AG04450 (cell line): ENCODE results near the gene HOXA4. TPM values are rescaled to one million over a fixed set of nuclear protein-coding genes. Genes with fewer than 3 reads are reported as not detected.

Experiments
- CTCF ChIA-PET: fragments of 300-600, 350-600 bp; formaldehyde crosslinking; extraction: SDS; loops from one replicate; lab custom pipeline; 2022; ENCODE audit warnings: antibody characterized with exemption, inconsistent platforms; lab: Charles Lee
- POLR2A ChIA-PET: fragments of 350-600 bp; formaldehyde crosslinking; extraction: SDS; loops from one replicate; lab custom pipeline; 2021; ENCODE audit warnings: antibody characterized with exemption, inconsistent platforms; lab: Yijun Ruan, JAX
- DNase-seq: peaks from one replicate; pipeline ENCODE4 v3.0.0-alpha.2; 2011; ENCODE audit warnings: low read depth, low spot score
- H3K27ac ChIP-seq: one replicate; pipeline ENCODE4 v1.5.1; 2012; ENCODE audit warnings: low read depth, low read length, control low read depth
- H3K27me3 ChIP-seq: one replicate; pipeline ENCODE4 v1.6.0; 2012; ENCODE audit warnings: low read length; ENCODE audit not compliant: control insufficient read depth, insufficient read depth
- H3K4me3 ChIP-seq: 2 replicates; pipeline ENCODE4 v1.5.1; 2011; ENCODE audit warnings: mild to moderate bottlenecking, low read depth, low read length, control low read depth
- H3K9me3 ChIP-seq: 2 replicates; pipeline ENCODE4 v1.5.1; 2012; ENCODE audit warnings: low read length; ENCODE audit not compliant: control insufficient read depth, insufficient read depth
- polyA plus RNA-seq: library from polyadenylated mRNA; depleted of rRNA; stranded (reverse); fragments of >200 nt; gene quantifications from 2 replicates; pipeline ENCODE4 v1.2.3, GENCODE V29; 2011
- TF ChIP-seq, protein P1 (sequence below): IDR thresholded peaks from 2 replicates; pipeline ENCODE4 v1.5.1; 2011; ENCODE audit warnings: low read depth, low read length, control low read depth, inconsistent platforms

The HOXA4 gene
- polyA plus RNA-seq, 1 experiment: 5.8 TPM

DNA sequence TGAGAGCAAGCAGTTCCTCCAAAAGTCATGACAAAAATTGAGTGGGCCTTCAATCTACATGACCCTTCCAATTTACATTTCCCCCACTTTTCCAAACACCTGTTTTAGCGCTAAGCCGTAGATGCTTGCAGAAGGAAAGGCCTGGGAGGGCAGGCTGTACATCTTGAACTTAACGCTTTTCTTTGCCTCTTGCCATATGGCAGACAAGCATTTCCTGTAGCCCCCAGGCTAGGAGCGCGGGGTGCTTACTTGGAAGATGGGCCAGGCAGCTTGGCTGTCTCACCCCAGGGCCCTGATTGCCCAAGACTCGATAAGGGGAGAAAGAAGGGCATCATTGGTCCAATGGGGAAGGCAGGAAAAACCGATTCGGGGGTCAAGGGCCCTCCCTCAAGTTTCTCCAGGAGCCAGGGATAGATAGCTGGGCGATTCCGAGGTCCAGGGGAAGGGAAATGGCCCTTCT, 41.8 kb upstream of the HOXA4 start:
- peaks cover 91% of the 10 kb centered on the region for H3K27me3 ChIP-seq

DNA sequence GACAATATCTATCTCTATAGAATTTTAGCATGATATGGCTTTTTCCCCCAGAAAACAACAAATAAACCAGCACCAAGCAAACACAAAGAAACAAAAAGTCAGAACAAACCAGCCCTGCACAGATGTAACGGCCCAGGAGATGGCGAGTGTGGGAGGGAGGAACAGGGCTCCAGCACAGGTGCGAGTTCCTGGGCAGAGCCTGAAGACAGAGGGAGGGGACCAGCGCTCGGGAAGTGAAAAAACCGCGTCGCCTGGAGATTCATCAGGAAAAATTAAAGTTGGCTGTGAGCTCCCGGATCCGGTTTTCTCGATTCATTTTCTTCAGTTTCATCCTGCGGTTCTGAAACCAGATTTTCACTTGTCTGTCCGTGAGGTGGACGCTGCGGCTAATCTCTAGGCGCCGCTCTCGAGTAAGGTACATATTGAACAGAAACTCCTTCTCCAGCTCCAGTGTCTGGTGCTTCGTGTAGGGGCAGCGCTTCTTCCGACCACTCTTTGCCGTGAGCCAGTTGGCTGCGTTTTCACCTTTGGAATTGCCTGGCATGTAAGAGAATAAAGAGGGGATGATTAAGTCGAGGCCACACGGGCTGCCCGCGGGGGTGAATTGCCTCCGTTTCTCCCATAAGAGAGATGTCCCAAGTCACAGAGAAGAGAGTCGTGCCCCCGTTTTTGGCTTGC, 41.2 kb upstream of the HOXA4 start:
- Histone ChIP-seq H3K9me3 (peaks cover 20% of the 10 kb centered on the region; the same call in 1 of the 2 replicates), H3K27ac (no peak overlapping the region), H3K27me3 (peaks cover 91% of the 10 kb centered on the region), H3K4me3 (no peak overlapping the region)
- TF ChIP-seq, protein P1, sequence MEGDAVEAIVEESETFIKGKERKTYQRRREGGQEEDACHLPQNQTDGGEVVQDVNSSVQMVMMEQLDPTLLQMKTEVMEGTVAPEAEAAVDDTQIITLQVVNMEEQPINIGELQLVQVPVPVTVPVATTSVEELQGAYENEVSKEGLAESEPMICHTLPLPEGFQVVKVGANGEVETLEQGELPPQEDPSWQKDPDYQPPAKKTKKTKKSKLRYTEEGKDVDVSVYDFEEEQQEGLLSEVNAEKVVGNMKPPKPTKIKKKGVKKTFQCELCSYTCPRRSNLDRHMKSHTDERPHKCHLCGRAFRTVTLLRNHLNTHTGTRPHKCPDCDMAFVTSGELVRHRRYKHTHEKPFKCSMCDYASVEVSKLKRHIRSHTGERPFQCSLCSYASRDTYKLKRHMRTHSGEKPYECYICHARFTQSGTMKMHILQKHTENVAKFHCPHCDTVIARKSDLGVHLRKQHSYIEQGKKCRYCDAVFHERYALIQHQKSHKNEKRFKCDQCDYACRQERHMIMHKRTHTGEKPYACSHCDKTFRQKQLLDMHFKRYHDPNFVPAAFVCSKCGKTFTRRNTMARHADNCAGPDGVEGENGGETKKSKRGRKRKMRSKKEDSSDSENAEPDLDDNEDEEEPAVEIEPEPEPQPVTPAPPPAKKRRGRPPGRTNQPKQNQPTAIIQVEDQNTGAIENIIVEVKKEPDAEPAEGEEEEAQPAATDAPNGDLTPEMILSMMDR: no peak
- ChIA-PET POLR2A (no interaction called here), CTCF (interaction anchor here (0.5 to 3.4 kb wide), 5 partner anchors 8 to 1920 kb away, joined by 3 to 25 read pairs (median 6); no protein-coding TSS in a partner anchor)
- DNase-seq: no peak

More for the DNA sequence above, 41.8 kb upstream of the HOXA4 start:
- POLR2A ChIA-PET: no interaction called here
- TF ChIP-seq, protein P1: no peak
- Histone ChIP-seq H3K4me3 (no peak overlapping the region), H3K9me3 (peaks cover 20% of the 10 kb centered on the region; the same call in 1 of the 2 replicates), H3K27ac (no peak overlapping the region)
- CTCF ChIA-PET: interaction anchor here (0.5 to 3.4 kb wide), 5 partner anchors 7 to 1920 kb away, joined by 3 to 25 read pairs (median 5); no protein-coding TSS in a partner anchor
- DNase-seq: no peak

DNA sequence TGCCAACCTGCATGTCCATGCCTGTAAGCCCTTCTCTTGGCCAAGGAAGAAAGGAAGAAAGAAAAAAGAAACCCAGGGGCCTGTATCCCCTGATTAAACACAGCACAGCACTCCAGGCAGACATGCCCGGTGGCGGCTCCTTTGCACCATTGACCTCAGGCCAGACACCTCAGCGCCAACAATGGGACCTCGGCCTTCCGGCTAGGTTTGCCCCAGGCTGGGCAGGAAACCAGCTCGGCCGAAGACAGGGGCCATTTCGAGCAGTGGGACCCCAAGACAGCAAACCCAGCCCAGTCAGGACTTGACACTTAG, 40.7 kb upstream of the HOXA4 start:
- no peak for DNase-seq
- H3K27me3 ChIP-seq: peaks cover 92% of the 10 kb centered on the region
- H3K27ac ChIP-seq: no peak overlapping the region
- TF ChIP-seq, protein P1: no peak
- peaks cover 24% of the 10 kb centered on the region; the same call in 1 of the 2 replicates for H3K9me3 ChIP-seq
- POLR2A ChIA-PET: no interaction called here
- H3K4me3 ChIP-seq: no peak overlapping the region
- CTCF ChIA-PET: interaction anchor here (1.2 to 3.4 kb wide), 4 partner anchors 8 to 1279 kb away, joined by 5 to 25 read pairs (median 7); no protein-coding TSS in a partner anchor

DNA sequence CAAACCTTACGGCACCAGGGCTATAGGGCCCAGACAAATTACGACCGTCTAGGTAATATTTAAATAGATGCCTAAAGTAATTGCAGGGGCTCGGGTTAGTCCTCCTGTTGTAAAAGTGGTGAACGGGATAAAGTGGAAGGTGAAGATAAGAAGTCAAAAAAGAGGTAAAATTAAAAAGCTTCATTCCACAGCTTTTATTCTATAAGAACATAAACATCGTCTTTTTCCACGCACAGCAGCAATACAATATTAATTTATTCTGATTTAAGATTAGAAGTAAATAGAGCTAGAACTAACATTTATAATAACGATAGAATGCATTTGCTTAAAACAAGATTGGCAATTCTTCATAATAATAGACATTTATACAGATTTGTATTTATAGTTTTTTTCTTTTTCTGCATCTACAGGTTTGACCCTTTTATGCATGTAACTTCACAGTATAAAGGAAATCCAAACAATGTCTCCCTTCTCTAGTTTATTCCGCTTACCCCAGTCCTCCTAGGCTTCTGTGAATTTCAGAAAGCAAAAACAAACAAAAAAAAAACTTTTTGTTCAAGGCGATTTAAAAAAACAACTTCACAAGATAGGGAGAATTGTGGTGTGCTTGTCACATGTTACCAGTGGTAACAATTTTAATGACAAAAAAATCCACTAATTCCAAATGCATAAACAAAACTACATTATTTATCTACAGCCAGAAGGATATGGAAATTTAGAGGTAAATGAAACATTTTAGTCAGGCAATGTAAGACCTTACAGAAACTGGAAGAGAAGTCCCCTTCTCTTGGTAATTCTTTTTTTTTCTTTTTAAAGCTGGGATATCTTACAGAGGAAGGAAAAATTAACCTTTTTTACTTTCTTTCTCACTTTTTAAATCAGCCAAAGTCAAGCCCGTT, 40.1 kb upstream of the HOXA4 start:
- Histone ChIP-seq H3K4me3 (no peak overlapping the region), H3K27ac (no peak overlapping the region), H3K27me3 (peaks cover 92% of the 10 kb centered on the region), H3K9me3 (peaks cover 28% of the 10 kb centered on the region; the same call in 1 of the 2 replicates)
- ChIA-PET CTCF (interaction anchor here (1.2 to 3.4 kb wide), 5 partner anchors 9 to 1278 kb away, joined by 3 to 25 read pairs (median 6); no protein-coding TSS in a partner anchor), POLR2A (no interaction called here)
- DNase-seq: no peak
- TF ChIP-seq, protein P1: no peak
